ENCODE results near the gene JAGN1.

DNA sequence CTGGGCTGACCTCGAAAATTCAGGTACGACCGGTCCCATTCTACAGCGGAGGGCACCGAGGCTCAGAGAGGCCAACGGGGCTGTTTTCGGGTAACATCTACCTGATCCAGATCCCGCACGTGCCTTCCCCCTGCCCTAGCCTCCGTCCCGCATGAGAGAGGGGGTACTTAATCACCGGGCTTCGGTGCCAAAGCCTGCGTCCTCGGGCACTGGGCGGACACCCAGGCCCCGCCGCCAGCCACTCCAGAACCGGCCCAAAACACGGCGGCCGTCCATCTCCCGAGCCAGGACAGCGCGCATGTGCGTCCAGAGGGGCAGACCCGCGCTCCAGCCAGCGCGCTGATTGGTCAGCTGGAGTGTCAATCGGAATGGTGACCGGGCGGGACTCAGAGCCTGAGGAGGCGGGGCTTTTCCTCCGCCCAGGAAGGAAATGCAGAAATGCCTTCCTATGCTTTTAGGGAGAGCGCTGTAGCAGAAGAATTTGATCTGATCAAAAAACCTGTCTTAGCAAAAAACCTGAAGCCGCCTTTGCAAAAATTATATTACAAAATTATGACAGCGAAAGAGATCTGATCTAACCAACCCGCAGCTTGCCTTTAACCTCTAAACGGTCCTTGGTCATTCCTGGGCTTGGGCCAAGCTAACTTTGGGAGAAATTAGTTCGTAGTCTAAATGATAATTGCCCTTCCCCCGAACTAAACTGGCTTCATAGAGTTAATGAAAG is 46.5 kb upstream of the JAGN1 start, which contains the start of gene RPUSD3:
- TF ChIP-seq, protein P1, sequence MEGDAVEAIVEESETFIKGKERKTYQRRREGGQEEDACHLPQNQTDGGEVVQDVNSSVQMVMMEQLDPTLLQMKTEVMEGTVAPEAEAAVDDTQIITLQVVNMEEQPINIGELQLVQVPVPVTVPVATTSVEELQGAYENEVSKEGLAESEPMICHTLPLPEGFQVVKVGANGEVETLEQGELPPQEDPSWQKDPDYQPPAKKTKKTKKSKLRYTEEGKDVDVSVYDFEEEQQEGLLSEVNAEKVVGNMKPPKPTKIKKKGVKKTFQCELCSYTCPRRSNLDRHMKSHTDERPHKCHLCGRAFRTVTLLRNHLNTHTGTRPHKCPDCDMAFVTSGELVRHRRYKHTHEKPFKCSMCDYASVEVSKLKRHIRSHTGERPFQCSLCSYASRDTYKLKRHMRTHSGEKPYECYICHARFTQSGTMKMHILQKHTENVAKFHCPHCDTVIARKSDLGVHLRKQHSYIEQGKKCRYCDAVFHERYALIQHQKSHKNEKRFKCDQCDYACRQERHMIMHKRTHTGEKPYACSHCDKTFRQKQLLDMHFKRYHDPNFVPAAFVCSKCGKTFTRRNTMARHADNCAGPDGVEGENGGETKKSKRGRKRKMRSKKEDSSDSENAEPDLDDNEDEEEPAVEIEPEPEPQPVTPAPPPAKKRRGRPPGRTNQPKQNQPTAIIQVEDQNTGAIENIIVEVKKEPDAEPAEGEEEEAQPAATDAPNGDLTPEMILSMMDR (IDR thresholded peaks at IDR 0.05; ENCODE audit: control extremely low read depth in 1 of 3, insufficient read depth in 1 of 3, low read depth in 1 of 3, low read length in 3 of 3) = no peak
- TF ChIP-seq RAD21 (IDR thresholded peaks at IDR 0.05 in 1 of 2, conservative IDR thresholded peaks at IDR 0.05 in 1 of 2; ENCODE audit: low read depth in 2 of 2, low read length in 2 of 2) (no peak), CEBPB (IDR thresholded peaks at IDR 0.05; ENCODE audit: low read depth, low read length) (no peak), RFX5 (IDR thresholded peaks at IDR 0.05; ENCODE audit: borderline replicate concordance, low read depth, low read length) (no peak), YY1 (IDR thresholded peaks at IDR 0.05; ENCODE audit: low read depth, low read length) (0 out of 2 replicates have a peak, but pooled peaks have one; percentile 14)
- TF ChIP-seq, protein P2, sequence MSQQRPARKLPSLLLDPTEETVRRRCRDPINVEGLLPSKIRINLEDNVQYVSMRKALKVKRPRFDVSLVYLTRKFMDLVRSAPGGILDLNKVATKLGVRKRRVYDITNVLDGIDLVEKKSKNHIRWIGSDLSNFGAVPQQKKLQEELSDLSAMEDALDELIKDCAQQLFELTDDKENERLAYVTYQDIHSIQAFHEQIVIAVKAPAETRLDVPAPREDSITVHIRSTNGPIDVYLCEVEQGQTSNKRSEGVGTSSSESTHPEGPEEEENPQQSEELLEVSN (IDR thresholded peaks at IDR 0.05) = peak; percentile 65
